SK-N-SH treated with all-trans-retinoic acid at 6 μM for 48 hours (cell line): Measurements from ENCODE around the gene PITPNC1.

ENCODE experiments used
- OSR1 ChIP-seq: fragments of 250-450 bp; sonication (Bioruptor Pico); IDR thresholded peaks from 2 replicates; pipeline ENCODE4 v1.8.0; 2022; ENCODE audit warnings: moderate library complexity, mild to moderate bottlenecking, inconsistent platforms
- ZNF565 ChIP-seq: fragments of 450-650 bp; formaldehyde crosslinking; conservative IDR thresholded peaks from 2 replicates; pipeline ENCODE4 v1.5.0; 2020; ENCODE audit warnings: low read depth, mild to moderate bottlenecking, moderate library complexity
- ZNF70 ChIP-seq: fragments of 450-650 bp; formaldehyde crosslinking; IDR thresholded peaks from 2 replicates; pipeline ENCODE4 v1.5.0; 2020; ENCODE audit warnings: mild to moderate bottlenecking, moderate library complexity

DNA sequence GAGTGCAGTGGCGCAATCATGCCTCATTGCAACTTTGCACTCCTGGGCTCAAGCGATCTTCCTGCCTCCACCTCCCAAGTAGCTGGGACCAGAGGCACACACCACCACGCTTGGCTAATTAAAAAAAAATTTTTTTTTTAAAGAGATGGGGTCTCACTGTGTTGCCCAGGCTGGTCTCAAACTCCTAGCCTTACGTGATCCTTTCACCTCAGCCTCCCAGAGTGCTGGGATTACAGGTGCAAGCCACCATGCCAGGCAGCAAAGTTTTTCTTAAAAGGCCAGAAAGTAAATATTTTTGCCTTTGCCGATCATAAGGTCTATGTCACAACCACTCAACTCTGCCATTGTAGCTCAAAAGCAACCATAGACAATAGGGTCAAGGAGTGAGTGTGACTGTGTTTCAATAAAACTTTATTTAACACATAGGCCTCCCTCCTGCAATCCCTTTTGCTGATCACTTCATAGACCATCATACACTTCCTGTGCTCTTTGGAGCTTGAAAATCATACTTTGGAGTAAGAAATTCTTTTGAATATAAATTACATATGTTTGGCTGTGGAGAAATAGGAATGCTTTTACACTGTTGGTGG is 48.6 kb downstream of the PITPNC1 start:
- TF ChIP-seq OSR1 (CRISPR knock-in tag) (no peak), ZNF565 (no peak), ZNF70 (CRISPR knock-in tag) (no peak)
